ENCODE data around the gene TULP4.
"Not testable (repeated sequence)": the region's sequence is repeated elsewhere in the genome, so short reads cannot be mapped to it uniquely, and the experiment has no call there.

TULP4 gene

GRCh38 chr6:158399040-158399700, 86.9 kb downstream of the TULP4 start:
- no peak for DNase-seq

GRCh38 chr6:158402184-158402583, 89.9 kb downstream of the TULP4 start:
- no peak for DNase-seq

DNA sequence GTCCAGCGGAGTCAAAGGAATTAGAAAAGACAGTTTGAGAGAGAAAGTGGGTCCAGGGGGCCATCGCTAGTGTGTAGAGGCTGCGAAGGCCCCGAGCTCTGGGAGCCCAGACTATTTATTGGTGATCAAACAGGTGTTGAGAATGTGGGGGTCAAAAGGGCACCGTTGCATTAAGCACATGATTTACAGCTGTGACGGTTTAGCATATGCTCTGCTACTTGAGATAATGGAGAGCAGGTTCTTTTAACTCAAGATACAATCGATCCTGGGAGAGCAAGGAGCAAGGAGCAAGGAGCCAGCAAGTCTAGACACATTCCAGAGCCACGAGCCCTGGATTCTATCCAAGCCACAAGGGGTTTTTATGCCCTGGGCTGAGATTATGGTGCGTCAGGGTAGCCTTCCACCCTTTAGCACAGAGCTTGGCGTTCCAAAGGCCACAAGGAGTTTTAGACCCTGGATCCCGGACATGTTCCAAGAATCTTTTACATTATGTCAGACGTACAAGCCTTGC, 93.1 kb downstream of the TULP4 start:
- DNase-seq, result not testable (repeated sequence)

GRCh38 chr6:158405933-158406332, 93.7 kb downstream of the TULP4 start:
- no peak for DNase-seq

DNA sequence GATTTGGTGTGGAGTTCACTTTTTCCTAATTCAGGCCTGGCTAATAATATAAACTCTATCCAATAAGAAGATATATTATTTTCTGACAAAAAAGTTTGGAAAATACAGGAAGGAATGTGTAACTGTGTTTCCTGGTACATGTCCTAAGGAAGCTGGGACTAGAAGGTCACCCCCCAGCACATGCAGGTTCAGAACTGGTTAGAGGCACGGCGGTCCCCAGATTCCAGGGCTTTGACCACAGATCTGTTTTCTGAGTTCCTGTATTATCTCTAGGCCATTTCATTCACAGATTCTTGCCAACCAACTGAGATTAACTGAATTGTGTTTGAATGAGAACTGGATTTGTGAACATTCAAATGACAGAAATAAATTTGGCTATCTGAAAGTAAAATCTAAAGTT, 94.5 kb downstream of the TULP4 start:
- no peak for DNase-seq

GRCh38 chr6:158408013-158408412, 95.7 kb downstream of the TULP4 start:
- no peak for DNase-seq

GRCh38 chr6:158408552-158409130, 96.4 kb downstream of the TULP4 start:
- DNase-seq, result no peak

DNA sequence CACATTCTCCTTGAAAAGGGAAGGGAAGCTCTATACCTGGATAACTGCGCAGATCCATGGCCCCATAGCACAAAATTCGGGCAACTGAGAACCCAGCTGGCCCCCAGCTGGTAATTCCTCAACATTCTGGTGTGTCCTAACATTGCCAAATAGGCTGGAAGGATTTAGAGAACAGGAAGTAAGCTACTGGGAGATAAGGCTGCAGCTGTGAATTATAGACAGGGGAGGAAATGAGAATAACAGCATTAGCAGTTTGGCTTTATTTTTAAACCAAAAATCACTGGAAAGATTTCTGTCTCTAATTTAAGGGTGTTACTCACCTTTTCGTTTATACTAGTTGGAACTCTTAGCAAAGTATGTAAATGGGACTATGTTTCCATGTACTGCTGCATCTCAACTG, 97.2 kb downstream of the TULP4 start:
- no peak for DNase-seq

DNA sequence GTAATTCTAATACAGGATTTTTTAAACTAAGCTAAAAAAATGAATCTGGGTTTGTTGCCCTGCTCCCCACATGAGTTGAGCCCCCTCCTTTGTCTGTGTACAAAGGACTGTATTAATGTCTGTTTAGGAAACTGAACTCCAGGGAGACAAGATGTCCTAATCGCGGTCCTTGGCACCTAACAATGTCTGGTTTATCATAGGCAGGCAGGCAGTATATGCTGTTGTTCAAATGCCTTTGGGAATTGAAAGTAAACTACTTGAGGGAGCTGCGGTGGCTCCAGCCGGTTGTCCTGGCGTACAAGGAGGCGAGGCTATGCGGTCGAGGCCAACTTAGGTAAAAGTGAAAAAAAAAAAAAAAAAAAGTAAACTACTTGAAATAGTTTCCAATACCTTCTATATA, 98.5 kb downstream of the TULP4 start:
- no peak for DNase-seq

- DNase-seq, result no peak
These were observed 99.7 kb downstream of the TULP4 start for GRCh38 chr6:158411998-158412397.

- no peak for DNase-seq
These were observed 100.8 kb downstream of the TULP4 start for GRCh38 chr6:158413028-158413427.

- DNase-seq, result no peak
These were observed 101.7 kb downstream of the TULP4 start for GRCh38 chr6:158413814-158414565.

DNA sequence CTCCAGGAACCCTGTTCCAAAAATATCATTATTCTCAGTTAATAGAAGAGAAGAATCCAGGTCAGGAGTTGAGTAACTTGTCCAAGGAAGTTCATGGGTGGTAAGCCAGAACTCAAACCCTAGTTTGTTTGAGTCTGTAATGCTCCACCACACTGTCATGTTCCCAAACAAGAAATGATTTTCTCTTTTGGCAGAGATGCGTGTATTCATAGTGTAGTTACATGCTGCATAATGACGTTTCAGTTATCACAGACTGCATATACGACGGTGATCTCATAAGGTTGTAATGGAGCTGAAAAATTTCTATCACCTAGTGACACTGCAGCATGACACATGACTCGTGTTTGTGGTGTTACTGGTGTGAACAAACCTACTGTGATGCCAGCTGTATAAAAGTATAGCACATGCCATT, 102.6 kb downstream of the TULP4 start:
- DNase-seq, result no peak

DNA sequence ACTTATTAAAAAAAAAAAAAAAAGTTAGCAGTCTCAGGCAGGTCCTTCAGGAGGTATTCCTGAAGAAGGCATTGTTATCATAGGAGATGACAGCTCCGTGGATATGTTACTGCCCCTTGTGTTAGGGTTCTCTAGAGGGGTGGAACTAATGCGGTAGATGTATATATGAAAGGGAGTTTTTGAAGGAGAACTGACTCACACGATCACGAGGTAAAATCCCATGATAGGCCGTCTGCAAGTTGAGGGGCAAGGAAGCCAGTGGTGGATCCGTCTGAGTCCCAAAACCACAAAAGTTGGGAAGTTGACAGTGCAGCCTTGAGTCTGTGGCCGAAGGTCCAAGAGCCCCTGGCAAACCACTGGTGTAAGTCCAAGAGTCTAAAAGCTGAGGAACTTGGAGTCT, 103.4 kb downstream of the TULP4 start:
- DNase-seq, result no peak

DNA sequence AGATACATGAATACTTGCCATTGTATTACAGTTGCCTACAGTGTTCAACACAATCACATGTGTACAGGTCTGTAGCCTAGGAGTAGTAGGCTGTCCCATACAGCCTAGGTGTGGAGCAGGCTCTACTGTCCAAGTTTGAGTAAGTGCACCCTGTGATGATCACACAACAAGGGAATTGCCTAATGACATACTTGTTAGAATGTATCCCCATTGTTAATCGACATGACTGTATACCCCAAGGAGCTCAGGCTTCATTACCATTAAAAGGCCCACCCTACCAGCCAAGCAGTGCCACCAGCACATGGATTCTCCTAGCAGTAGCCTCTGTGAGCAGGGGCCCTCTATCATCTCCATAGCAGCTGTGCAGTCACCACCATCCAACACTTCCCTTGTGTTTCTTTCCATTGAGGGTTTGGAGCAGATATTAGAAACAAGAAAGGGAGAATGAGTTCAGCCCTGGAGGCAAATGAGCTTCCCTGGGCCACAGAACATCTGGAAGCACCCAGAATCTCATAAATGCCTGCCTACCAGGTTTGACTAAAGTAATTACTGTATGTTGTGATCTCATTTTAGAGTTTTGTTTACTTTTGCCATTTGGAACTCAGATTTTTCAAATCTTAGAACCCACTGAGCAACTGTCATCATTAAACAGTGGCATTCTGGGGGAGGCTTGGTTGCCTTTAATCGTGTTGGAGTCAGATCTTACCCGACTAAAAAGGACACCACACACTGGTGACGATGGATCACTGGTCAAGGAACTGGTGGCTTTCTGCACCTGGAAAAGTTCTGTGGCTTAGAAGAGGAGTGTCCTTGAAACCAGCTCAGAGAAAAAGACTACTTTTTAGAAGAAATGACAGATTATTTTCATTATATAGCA, 104.9 kb downstream of the TULP4 start:
- no peak for DNase-seq

- DNase-seq, result no peak
These were observed 105.5 kb downstream of the TULP4 start for GRCh38 chr6:158417760-158418098.

GRCh38 chr6:158418501-158418900, 106.2 kb downstream of the TULP4 start:
- no peak for DNase-seq

DNA sequence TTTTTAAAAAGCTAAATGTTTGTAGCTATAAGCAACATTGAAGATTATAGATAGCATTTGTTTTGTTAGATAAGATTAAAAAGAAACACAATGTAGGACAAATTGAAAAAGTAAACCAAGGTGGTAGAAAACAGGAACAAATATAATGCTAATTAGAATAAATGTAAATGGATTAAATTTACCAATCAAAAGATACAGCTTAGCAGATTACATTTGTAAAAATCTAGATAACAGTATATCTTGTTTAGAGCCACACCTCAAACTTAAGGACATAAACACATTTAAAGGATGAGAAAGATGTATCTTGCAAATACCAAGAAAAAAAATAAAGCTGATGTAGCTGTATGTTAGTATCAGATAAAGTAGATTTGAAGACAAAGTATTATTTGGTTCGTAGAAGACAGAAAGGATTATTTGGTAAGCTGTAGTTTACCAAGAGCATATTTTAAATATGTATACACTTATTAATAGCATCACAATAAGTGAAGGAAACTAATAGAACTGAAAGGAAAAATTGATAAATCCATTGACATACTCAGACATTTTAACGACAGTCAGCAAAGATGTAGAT, 107.2 kb downstream of the TULP4 start:
- no peak for DNase-seq

- no peak for DNase-seq
These were observed 109.1 kb downstream of the TULP4 start for GRCh38 chr6:158421381-158421780.

DNA sequence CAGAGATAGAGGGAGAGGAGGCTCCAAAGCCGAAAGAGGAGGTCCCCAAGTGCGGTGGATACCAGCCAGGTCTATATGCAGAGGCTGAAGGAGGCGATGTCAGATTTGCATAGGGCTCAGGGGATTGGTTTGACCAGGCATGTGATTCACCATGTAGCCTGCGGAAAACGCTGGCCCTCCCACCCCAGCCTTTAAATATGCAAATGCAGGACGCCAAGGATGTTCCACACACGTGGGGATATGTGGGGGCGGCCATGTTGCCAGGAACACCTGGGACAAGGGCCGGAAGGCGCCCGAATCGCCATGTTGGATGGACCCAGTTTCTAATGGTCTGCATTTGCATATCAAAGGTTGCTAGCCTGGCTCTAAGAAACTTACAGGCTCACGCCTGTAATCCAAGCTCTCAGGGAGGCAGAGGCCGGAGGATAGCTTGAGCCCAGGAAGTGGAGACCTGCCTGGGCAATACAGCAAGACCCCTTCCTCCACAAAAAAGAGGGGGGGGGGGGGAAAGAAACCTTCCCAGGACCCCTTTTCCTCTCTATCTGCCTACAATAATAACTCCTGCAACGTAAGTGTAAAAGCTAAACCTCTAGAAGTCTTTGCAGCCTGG, 110.5 kb downstream of the TULP4 start:
- no peak for DNase-seq

GRCh38 chr6:158431036-158431435, 118.8 kb downstream of the TULP4 start:
- no peak for DNase-seq

DNA sequence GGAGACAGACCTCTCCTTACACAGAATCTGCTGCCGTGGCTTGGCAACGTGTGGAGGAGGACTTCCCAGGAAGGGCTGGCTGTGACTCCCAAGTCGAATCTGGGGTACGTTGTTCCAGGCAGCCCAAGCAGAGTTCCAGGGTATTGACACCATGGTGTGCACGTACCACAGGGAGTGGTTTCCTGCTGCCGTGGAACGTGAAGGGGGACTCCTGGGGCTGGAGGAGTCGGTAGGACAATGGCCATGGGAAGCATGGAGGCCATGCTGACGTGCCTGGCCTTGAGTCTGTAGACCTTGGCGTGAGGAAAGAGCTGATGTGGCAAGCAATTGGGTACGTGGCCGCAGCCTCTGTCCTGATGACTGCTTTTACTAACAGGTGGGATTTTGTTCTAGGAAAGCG, 119.3 kb downstream of the TULP4 start:
- no peak for DNase-seq

All from NCI-H2081 (cell line).